K562 (cell line): ENCODE measurements around the gene URGCP. TPM values are rescaled to one million over a fixed set of nuclear protein-coding genes. Genes with fewer than 3 reads are reported as not detected.

Source experiments
- BRD4 ChIP-seq: fragments of 200-600 bp; sonication (generic); IDR thresholded peaks from 2 replicates; pipeline ENCODE4 v1.6.1; 2017; ENCODE audit warnings: inconsistent platforms
- BRD9 ChIP-seq: fragments of 450-650 bp; IDR thresholded peaks from 2 replicates; pipeline ENCODE4 v1.6.1; 2018; ENCODE audit warnings: low read depth; ENCODE audit not compliant: partially characterized antibody
- CBX1 ChIP-seq: sonication (generic); IDR thresholded peaks from 2 replicates; pipeline ENCODE4 v1.6.1; 2016; ENCODE audit warnings: antibody characterized with exemption, low read depth, mild to moderate bottlenecking
- HEY1 ChIP-seq: fragments of 250-450 bp; sonication (Bioruptor Pico); IDR thresholded peaks from 2 replicates; pipeline ENCODE4 v1.5.0; 2020; ENCODE audit warnings: mild to moderate bottlenecking, moderate library complexity, borderline replicate concordance
- NBN ChIP-seq: fragments of 450-650 bp; IDR thresholded peaks from 2 replicates; pipeline ENCODE4 v1.6.1; 2016; ENCODE audit warnings: low read depth, mild to moderate bottlenecking
- NFXL1 ChIP-seq: fragments of 450-650 bp; formaldehyde crosslinking; IDR thresholded peaks from 2 replicates; pipeline ENCODE4 v1.4.0; 2021; ENCODE audit warnings: mild to moderate bottlenecking
- SETDB1 ChIP-seq: IDR thresholded peaks from one replicate; pipeline ENCODE4 v1.6.1; 2012; ENCODE audit warnings: low read length, control low read depth, inconsistent platforms
- TCF7 ChIP-seq: sonication (generic); IDR thresholded peaks from 2 replicates; pipeline ENCODE4 v1.6.1; 2016; ENCODE audit warnings: antibody characterized with exemption, borderline replicate concordance
- ZNF696 ChIP-seq: fragments of 250-450 bp; sonication (Bioruptor Pico); conservative IDR thresholded peaks from 2 replicates; pipeline ENCODE4 v1.4.0; 2020; ENCODE audit warnings: mild to moderate bottlenecking, moderate library complexity
- ZSCAN32 ChIP-seq: fragments of 450-650 bp; formaldehyde crosslinking; IDR thresholded peaks from 2 replicates; pipeline ENCODE4 v1.4.0; 2020; ENCODE audit warnings: mild to moderate bottlenecking, moderate library complexity
- polyA plus RNA-seq, 8 experiments: library from polyadenylated mRNA; depleted of rRNA in 4 of 8; stranded (reverse) in 5 of 8; unstranded in 3 of 8; fragments of >200 nt; fragmentation: Nextera tagmentation in 2 of 8; fragmentation: Illumina TruSeq in 1 of 8; extraction: Ambion mirVana in 2 of 8; extraction: Trizol in 1 of 8; gene quantifications; 2 replicates each; pipeline versions ENCODE4 v1.2.1 to v1.2.3, GENCODE V29; 2011 to 2014; ENCODE audit warnings: inconsistent platforms in 1 of 8, missing spikeins in 1 of 8
- total RNA-seq, 7 experiments: library from RNA; depleted of rRNA in 6 of 7; stranded (reverse); fragments of >200 nt in 6 of 7; fragmentation: Illumina TruSeq in 2 of 7; extraction: Trizol in 2 of 7; gene quantifications; 2 replicates each; pipeline versions ENCODE4 v1.2.1 to v1.2.3, GENCODE V29; 2011 to 2021; ENCODE audit warnings: low replicate concordance in 1 of 7
- TF ChIP-seq, protein P1 (sequence below): fragments of 450-650 bp; IDR thresholded peaks from one replicate; pipeline ENCODE4 v1.6.1; 2018; ENCODE audit warnings: mild to moderate bottlenecking, moderate library complexity; ENCODE audit not compliant: partially characterized antibody
- TF ChIP-seq, protein P2 (sequence below): fragments of 450-650 bp; conservative IDR thresholded peaks from 2 replicates; pipeline ENCODE4 v1.6.1; 2016; ENCODE audit warnings: missing genetic modification characterization, low read depth, mild to moderate bottlenecking, missing compliant biosample characterization, moderate library complexity
- TF ChIP-seq, protein P3 (sequence below): conservative IDR thresholded peaks from 2 replicates; pipeline ENCODE4 v1.6.1; 2011; ENCODE audit warnings: low read depth, mild to moderate bottlenecking, low read length; ENCODE audit not compliant: control insufficient read depth
- TF ChIP-seq, protein P4 (sequence below), 2 experiments: fragments of 450-650 bp in 1 of 2; sonication (generic) in 1 of 2; formaldehyde crosslinking in 1 of 2; IDR thresholded peaks; 2 replicates each; pipeline versions ENCODE4 v1.7.1 to v1.9.0; 2016 to 2022; ENCODE audit warnings: inconsistent platforms in 1 of 2, mild to moderate bottlenecking in 1 of 2, missing genetic modification reagents in 1 of 2

The URGCP gene
- total and polyA plus RNA-seq, 9 of the 15 experiments (the other 6 are each of a cell fraction or from before 2014, with no cell fraction given), result 1.7 to 25.8 (median 12.5) TPM

DNA sequence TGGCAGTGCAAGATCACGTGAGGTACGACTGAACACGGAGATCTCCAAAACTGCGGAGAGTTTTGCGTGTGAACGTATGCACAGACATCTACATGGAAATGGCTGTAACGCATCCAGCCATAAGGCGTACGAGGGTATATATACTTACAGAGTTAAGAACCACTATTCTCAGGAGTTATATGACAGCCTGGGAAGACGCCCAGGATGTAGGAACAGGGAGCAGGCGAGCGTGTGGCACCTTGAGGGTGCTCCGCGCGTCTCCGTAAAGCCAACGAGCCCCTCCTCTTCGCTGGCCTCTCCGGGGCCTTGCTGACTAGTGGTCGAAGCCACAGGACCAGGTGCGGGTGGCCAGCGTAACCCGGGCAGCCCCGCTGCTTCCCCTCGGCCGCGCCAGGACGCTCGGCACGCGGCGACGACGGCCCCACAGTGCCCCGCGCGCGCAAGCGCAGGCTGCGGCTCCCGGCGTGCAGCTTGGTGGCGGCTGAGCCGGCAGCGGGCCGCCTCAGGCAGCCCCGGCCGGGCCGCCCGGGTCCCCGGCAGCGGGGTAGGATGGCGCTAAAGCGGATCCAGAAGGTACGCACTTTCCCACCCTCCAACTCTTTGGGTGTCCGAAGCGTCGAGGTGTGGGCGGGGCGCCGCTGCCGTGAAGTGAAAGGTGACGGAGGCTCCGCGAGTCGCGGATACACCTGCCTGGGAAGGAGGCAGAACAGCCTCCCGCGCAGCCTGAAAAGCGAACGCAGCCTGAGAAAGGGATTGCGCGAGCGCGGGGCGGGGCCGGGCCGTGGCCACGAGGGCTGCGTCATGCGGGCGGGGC, 19.8 kb upstream of the URGCP start, which contains the start of gene UBE2D4 (continued):
- 0 out of 2 replicates have a peak, but pooled peaks have one; percentile 71 for TF ChIP-seq NBN
- 0 out of 2 replicates have a peak, but pooled peaks have one; percentile 65 for TF ChIP-seq HEY1 (CRISPR knock-in tag)
- no peak for TF ChIP-seq ZNF696 (CRISPR knock-in tag)
- TF ChIP-seq CBX1, result peak; percentile 86
- no peak for TF ChIP-seq ZSCAN32 (CRISPR knock-in tag)
- TF ChIP-seq, protein P1, sequence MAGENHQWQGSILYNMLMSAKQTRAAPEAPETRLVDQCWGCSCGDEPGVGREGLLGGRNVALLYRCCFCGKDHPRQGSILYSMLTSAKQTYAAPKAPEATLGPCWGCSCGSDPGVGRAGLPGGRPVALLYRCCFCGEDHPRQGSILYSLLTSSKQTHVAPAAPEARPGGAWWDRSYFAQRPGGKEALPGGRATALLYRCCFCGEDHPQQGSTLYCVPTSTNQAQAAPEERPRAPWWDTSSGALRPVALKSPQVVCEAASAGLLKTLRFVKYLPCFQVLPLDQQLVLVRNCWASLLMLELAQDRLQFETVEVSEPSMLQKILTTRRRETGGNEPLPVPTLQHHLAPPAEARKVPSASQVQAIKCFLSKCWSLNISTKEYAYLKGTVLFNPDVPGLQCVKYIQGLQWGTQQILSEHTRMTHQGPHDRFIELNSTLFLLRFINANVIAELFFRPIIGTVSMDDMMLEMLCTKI, result no peak
- TF ChIP-seq, protein P2, sequence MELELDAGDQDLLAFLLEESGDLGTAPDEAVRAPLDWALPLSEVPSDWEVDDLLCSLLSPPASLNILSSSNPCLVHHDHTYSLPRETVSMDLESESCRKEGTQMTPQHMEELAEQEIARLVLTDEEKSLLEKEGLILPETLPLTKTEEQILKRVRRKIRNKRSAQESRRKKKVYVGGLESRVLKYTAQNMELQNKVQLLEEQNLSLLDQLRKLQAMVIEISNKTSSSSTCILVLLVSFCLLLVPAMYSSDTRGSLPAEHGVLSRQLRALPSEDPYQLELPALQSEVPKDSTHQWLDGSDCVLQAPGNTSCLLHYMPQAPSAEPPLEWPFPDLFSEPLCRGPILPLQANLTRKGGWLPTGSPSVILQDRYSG, result no peak; the same call in 1 of the 2 replicates
- no peak for TF ChIP-seq SETDB1
- no peak for TF ChIP-seq NFXL1
- 0 out of 2 replicates have a peak, but pooled peaks have one; percentile 7 for TF ChIP-seq BRD4
- TF ChIP-seq BRD9, result no peak
- TF ChIP-seq, protein P3, sequence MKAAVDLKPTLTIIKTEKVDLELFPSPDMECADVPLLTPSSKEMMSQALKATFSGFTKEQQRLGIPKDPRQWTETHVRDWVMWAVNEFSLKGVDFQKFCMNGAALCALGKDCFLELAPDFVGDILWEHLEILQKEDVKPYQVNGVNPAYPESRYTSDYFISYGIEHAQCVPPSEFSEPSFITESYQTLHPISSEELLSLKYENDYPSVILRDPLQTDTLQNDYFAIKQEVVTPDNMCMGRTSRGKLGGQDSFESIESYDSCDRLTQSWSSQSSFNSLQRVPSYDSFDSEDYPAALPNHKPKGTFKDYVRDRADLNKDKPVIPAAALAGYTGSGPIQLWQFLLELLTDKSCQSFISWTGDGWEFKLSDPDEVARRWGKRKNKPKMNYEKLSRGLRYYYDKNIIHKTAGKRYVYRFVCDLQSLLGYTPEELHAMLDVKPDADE, result peak; percentile 65; the same call in 1 of the 2 replicates
- TF ChIP-seq TCF7, result peak; percentile 65; the same call in 1 of the 2 replicates
- TF ChIP-seq, protein P4, sequence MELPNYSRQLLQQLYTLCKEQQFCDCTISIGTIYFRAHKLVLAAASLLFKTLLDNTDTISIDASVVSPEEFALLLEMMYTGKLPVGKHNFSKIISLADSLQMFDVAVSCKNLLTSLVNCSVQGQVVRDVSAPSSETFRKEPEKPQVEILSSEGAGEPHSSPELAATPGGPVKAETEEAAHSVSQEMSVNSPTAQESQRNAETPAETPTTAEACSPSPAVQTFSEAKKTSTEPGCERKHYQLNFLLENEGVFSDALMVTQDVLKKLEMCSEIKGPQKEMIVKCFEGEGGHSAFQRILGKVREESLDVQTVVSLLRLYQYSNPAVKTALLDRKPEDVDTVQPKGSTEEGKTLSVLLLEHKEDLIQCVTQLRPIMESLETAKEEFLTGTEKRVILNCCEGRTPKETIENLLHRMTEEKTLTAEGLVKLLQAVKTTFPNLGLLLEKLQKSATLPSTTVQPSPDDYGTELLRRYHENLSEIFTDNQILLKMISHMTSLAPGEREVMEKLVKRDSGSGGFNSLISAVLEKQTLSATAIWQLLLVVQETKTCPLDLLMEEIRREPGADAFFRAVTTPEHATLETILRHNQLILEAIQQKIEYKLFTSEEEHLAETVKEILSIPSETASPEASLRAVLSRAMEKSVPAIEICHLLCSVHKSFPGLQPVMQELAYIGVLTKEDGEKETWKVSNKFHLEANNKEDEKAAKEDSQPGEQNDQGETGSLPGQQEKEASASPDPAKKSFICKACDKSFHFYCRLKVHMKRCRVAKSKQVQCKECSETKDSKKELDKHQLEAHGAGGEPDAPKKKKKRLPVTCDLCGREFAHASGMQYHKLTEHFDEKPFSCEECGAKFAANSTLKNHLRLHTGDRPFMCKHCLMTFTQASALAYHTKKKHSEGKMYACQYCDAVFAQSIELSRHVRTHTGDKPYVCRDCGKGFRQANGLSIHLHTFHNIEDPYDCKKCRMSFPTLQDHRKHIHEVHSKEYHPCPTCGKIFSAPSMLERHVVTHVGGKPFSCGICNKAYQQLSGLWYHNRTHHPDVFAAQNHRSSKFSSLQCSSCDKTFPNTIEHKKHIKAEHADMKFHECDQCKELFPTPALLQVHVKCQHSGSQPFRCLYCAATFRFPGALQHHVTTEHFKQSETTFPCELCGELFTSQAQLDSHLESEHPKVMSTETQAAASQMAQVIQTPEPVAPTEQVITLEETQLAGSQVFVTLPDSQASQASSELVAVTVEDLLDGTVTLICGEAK (IDR thresholded peaks at IDR 0.05), result peak; percentile 17; the same call in 1 of the 2 replicates
- TF ChIP-seq, protein P4 (CRISPR knock-in tag; IDR thresholded peaks at IDR 0.05), result no peak
